ENCODE measurements around the gene RASSF8. TPM values are rescaled to one million over a fixed set of nuclear protein-coding genes. Genes with fewer than 3 reads are reported as not detected.

Gene RASSF8
- total RNA-seq, 2 donors from 2014 or later: 3.2 to 14.2 TPM

GRCh38 chr12:26065451-26065850 lies 107.0 kb downstream of the RASSF8 start:
- Histone ChIP-seq H3K36me3 (no peaks in the 10 kb centered on the region), H3K4me3 (no peak overlapping the region), H3K9me3 (no peaks in the 10 kb centered on the region), H3K27me3 (no peaks in the 10 kb centered on the region), H3K9ac (ENCODE audit: low read depth in 2 of 2, low read length in 2 of 2) (no peak overlapping the region), H3K27ac (no peak overlapping the region), H3K4me1 (no peaks in the 10 kb centered on the region)
- no peak for DNase-seq
- intact Hi-C loops (cut with DNase I): no loop called here
- no peak for TF ChIP-seq CTCF (IDR thresholded peaks at IDR 0.05)

GRCh38 chr12:26068503-26068902 lies 110.0 kb downstream of the RASSF8 start:
- H3K27me3 ChIP-seq: no peaks in the 10 kb centered on the region
- H3K9ac ChIP-seq (ENCODE audit: low read depth in 2 of 2, low read length in 2 of 2): no peak overlapping the region
- H3K27ac ChIP-seq: no peak overlapping the region
- intact Hi-C loops (cut with DNase I): no loop called here
- TF ChIP-seq CTCF (IDR thresholded peaks at IDR 0.05): no peak
- H3K4me3 ChIP-seq: no peak overlapping the region
- H3K9me3 ChIP-seq: no peaks in the 10 kb centered on the region
- no peaks in the 10 kb centered on the region for H3K36me3 ChIP-seq
- H3K4me1 ChIP-seq: no peaks in the 10 kb centered on the region
- no peak for DNase-seq

GRCh38 chr12:26069796-26070195 lies 111.3 kb downstream of the RASSF8 start:
- H3K36me3 ChIP-seq: no peaks in the 10 kb centered on the region
- no peak for DNase-seq
- H3K9me3 ChIP-seq: no peaks in the 10 kb centered on the region
- no peak overlapping the region for H3K27ac ChIP-seq
- TF ChIP-seq CTCF (IDR thresholded peaks at IDR 0.05): no peak
- no peak overlapping the region for H3K4me3 ChIP-seq
- H3K27me3 ChIP-seq: no peaks in the 10 kb centered on the region
- intact Hi-C loops (cut with DNase I): no loop called here
- H3K9ac ChIP-seq (ENCODE audit: low read depth in 2 of 2, low read length in 2 of 2): no peak overlapping the region
- H3K4me1 ChIP-seq: no peaks in the 10 kb centered on the region

- no peaks in the 10 kb centered on the region for H3K9me3 ChIP-seq
- H3K27me3 ChIP-seq: no peaks in the 10 kb centered on the region
- H3K36me3 ChIP-seq: no peaks in the 10 kb centered on the region
- H3K27ac ChIP-seq: no peak overlapping the region
- DNase-seq: no peak
- H3K9ac ChIP-seq (ENCODE audit: low read depth in 2 of 2, low read length in 2 of 2): no peak overlapping the region
- no peak for TF ChIP-seq CTCF (IDR thresholded peaks at IDR 0.05)
- intact Hi-C loops (cut with DNase I): no loop called here
- H3K4me1 ChIP-seq: no peaks in the 10 kb centered on the region
- H3K4me3 ChIP-seq: no peak overlapping the region
Measured at GRCh38 chr12:26077915-26078702, 119.6 kb downstream of the RASSF8 start.

GRCh38 chr12:26080911-26081310 lies 122.4 kb downstream of the RASSF8 start:
- Histone ChIP-seq H3K4me3 (no peak overlapping the region), H3K36me3 (no peaks in the 10 kb centered on the region), H3K9ac (ENCODE audit: low read depth in 2 of 2, low read length in 2 of 2) (no peak overlapping the region), H3K27ac (no peak overlapping the region), H3K4me1 (no peaks in the 10 kb centered on the region), H3K9me3 (no peaks in the 10 kb centered on the region), H3K27me3 (no peaks in the 10 kb centered on the region)
- TF ChIP-seq CTCF (IDR thresholded peaks at IDR 0.05): no peak
- intact Hi-C loops (cut with DNase I): no loop called here
- no peak for DNase-seq

Measured in colonic mucosa (tissue), 4 donors.